ENCODE measurements around the gene DOCK11.

DOCK11 gene

DNA sequence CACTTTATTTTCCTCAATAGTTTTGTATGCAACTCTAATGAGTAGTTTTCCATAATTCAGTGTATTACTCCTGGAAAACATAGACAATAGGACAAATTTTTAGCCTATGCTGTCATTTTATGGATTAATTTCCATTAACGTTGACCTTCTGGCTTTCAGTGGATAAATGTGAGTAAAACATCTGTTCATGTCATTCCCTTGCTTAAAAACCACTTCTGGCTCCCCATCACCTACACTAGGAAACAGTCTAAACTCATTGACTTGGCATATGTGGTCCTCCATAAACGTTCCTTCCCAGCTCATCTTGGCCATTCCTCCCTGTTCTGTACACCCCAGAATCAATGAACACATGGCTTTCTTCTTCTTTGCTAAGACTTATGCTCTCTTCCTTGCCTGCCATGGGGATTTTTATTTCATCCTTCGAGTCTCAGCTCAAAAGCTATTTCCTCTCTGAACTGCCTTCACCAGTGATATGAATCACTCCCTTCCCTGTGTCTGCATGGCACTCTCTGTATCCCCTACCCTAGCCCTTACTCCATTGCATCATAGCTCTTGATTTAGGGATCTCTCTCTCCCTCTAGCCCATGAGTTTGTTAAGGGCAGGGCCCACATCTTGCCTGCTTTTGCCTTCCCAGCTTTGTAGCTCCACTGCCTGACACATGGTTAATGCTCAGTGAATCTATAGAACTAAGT is 34.8 kb downstream of the DOCK11 start:
- no peak for DNase-seq (ENCODE audit: low read depth)

GRCh38 chrX:118534716-118535493 is 39.3 kb downstream of the DOCK11 start:
- no peak for DNase-seq (ENCODE audit: low read depth)

DNA sequence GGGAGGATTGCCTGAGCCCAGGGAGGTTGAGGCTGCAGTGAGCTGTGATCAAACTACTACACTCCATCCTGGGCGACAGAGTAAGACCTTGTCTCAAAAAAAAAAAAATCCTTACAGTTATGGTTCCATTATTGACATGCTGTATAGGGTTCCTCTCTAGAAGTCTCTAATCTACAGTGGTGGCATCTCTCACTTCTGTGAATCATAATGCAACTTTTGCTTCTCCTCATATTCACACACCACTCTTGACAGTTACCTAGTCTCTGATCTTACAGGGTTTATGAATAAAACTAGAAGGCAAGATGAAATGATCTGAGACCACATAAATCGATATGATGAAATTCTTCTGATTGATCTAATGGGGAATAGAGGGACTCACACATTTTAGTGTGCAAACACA is 40.6 kb downstream of the DOCK11 start:
- DNase-seq (ENCODE audit: low read depth): no peak

DNA sequence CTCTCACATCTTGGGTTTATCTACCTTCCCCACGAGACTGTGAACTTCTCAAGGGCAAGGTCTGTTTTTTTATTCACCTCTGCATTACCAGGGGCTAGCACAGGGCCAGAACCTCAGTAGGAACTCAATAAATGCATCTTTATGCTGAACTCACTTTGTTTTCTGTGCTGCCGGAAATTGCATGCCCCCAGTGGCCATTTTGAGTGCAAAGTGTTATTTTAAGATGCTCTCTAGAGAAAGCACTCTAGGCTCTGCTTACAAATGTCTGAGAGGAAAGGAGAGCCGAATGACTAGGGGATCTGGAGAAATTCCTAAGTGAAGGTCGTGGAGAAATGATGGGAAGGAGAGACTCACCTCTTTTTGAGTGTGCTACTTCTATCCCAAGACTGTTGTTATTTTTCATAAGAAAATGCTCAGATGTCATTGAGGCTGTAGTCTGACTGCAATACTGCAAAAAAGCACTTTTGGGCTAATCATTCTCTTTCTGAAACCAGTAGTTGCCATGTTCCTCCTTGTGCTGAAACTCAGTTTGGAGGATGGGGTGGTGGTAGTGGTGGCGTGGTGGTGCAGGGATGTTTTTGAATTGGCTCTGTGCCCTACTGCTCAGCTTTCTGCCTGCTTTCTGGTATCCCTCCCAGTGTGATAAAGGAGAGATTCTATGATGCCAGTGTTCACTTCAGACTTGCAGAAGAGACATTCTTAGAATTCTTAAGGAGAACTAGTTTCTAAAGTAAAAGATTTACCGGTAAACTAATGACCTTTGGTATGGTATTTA is 41.3 kb downstream of the DOCK11 start:
- DNase-seq (ENCODE audit: low read depth): peak; percentile 25

GRCh38 chrX:118538386-118538785 is 42.8 kb downstream of the DOCK11 start:
- no peak for DNase-seq (ENCODE audit: low read depth)

- DNase-seq (ENCODE audit: low read depth): no peak
These were observed 44.7 kb downstream of the DOCK11 start for GRCh38 chrX:118540342-118540741.

DNA sequence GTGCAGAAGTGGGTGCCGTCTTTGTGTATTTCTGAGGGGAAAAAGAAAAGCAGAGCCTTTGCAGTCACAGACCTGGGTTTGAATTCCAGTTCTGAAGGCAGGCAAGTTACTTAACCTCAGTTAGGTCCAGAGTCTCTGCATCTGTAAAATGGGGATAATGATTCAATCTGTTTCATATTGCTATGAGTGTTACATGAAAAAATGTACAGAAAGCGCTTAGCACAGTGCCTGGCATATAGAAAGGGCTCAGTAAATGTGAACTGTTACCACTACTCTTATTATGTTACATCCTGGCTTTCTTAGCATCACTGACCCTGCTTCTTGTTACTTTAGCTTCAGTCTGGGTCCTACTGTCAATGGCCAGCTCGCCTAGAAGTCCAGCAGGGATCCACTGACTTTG is 45.9 kb downstream of the DOCK11 start:
- no peak for DNase-seq (ENCODE audit: low read depth)

DNA sequence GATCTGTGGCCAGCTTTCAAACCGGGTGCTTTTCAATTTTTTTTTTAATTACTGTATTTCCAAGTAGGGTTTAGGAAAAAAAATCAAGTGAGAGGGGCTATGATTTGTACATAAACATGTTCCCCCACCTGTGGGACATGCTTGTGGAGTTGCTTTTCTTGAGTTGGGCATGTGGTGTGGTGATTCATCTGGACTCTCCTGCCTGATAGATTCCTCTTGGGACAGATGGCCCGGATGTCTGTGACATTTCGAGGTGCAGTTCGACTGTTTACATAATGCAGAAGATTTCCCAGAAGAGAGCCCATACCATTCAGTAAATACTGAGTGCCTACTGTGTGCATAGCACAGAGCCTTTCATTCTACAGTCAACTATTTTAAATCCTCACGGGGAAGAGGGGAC is 49.9 kb downstream of the DOCK11 start:
- DNase-seq (ENCODE audit: low read depth): no peak

DNA sequence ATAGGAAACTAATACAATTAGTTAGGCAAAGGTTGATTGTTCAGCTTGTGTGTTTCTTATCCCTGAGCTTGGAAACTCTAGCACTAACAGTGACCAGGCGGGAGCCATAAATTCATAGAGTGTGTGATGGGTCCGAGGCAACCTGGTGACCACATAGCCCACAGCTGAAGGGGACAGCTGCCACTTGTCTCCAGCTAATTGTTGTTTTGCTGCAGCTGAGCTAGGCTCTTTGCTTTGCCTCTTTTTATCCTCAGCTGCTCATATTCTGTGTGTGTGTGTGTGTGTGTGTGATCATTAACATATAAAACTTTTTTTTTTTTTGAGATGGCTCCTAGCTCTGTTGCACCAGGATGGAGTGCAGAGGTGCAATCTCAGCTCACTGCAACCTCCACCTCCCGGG is 53.2 kb downstream of the DOCK11 start:
- no peak for DNase-seq (ENCODE audit: low read depth)

DNA sequence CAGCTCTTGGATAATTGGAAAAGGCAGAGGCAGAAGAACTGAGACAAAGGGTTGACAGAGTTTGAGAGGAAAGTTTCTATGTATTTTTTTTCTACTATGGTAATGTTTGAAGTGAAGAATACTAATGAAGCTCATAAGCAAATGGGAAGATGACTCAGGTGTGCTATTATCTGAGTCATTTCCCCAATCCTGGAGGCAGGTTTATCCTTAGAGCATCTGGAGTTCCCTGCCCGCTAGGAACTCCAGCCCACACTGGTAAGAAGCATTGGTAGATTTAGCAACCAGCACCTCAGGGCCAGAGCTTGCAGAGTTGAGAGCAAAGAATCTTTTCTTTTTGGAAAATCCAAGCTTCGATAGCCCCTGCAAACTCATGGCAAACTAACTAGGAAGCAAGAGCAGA is 55.2 kb downstream of the DOCK11 start:
- no peak for DNase-seq (ENCODE audit: low read depth)

DNA sequence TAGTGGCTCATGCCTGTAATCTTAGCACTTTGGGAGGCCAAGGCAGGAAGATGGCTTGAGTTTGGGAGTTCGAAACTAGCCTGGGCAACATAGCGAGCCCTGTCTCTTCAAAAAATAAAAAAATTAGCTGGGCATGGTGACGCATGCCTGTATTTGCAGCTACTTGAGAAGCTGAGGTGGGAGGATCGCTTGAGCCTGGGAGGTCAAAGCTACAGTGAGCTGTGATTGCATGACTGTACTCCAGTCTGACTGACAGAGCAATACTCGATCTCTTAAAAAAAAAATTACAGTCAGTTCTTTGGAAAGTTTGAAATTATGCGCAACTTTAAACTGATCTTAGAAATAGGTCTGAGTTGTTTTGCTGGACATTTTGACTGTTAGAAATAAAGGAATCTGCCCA is 55.8 kb downstream of the DOCK11 start:
- no peak for DNase-seq (ENCODE audit: low read depth)

DNA sequence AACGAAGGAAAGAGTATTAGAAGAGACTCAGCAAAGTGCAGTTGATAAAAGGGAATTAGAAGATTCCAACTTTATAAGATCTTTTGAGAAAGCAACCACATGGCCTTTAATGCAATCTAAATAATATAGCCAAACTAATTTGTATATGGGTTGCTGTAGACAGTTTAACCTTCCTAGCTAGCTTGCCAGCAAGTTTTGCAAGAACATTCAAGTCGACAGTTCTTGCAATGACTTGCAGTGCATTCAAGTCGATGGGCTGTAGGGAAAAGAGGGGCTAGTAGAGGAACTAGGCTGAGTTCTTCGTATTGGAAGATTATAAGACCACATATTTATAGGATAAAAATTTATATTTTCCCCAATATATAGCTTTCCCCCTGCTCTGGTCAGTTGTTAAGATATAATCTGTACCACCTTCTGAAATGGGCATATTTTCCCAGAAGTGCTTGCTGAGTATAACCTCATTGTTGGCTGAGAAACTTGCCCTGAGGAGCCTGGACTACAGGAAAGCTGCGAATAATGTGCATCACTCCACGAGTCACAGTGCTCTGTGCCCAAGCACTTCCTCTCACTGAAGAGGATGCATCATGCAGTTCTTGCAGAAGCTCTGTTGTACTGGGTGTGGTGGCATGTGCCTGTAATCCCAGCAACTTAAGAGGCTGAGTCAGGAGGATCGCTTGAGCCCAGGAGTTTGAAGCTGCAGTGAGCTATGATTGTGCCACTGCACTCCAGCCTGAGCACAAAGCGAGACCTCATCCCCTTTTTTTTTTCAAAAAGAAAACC is 56.7 kb downstream of the DOCK11 start:
- DNase-seq (ENCODE audit: low read depth): no peak

GRCh38 chrX:118553042-118553710 is 57.6 kb downstream of the DOCK11 start:
- no peak for DNase-seq (ENCODE audit: low read depth)

GRCh38 chrX:118554511-118554910 is 58.9 kb downstream of the DOCK11 start:
- DNase-seq (ENCODE audit: low read depth): no peak

DNA sequence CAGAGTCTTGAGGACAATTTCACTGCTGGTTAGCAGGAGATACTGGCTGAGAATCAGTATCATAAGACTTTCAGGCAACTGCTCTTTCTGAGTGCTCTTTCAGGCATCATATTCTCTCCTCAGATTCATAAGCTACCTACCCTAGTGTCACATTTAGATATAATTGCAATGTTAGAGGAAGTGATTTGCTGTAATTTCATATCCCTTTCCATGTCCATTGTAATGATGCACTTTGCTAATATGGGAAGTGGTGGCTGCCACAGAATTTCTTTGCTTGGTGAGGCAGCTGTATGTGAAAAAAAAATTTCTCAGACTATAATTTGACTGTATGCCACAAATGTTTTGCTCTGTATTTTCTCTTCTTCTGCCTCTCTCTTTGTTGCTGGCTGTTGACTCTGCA is 63.3 kb downstream of the DOCK11 start:
- DNase-seq (ENCODE audit: low read depth): no peak

DNA sequence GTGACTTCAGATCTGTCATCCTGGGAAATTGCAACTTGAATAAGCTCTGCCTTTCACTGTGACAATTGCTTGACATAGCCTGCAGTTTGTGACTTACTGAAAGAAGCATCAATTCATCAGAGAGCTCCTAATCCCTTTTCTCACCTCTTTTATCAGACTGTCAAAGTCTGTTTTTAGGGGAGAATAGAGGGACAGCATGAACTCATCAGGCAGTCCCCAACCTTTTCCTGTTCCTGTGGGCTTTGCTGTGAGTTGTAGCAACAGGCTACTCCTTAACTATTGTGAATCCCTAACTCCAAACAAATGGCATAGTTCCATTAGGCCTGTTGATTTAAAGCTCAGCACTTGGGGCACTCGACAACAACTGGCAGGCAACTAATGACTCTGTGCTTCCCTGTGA is 64.9 kb downstream of the DOCK11 start:
- no peak for DNase-seq (ENCODE audit: low read depth)

- no peak for DNase-seq (ENCODE audit: low read depth)
These were observed 67.1 kb downstream of the DOCK11 start for GRCh38 chrX:118562582-118563164.

DNA sequence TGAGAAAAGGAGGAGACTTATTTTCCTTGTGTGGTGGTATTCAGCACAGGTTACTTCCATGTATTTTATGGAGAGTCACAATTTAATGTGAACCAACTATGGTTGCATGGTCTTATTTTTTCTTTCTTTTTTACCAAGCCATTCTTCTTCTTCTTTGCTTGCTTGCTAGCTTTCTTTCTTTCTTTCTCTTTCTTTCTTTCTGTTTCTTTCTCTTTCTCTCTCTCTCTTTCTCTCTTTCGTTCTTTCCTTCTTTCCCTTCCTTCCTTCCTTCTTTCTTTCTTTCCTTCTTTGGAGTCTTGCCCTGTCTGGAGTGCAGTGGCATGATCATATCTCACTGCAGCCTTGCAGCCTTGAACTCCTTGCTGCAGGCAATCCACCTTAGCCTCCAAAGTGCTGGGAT is 68.9 kb downstream of the DOCK11 start:
- DNase-seq (ENCODE audit: low read depth): no peak

- DNase-seq (ENCODE audit: low read depth): no peak
These were observed 70.2 kb downstream of the DOCK11 start for GRCh38 chrX:118565853-118566252.

GRCh38 chrX:118566359-118566758 is 70.7 kb downstream of the DOCK11 start:
- no peak for DNase-seq (ENCODE audit: low read depth)

DNA sequence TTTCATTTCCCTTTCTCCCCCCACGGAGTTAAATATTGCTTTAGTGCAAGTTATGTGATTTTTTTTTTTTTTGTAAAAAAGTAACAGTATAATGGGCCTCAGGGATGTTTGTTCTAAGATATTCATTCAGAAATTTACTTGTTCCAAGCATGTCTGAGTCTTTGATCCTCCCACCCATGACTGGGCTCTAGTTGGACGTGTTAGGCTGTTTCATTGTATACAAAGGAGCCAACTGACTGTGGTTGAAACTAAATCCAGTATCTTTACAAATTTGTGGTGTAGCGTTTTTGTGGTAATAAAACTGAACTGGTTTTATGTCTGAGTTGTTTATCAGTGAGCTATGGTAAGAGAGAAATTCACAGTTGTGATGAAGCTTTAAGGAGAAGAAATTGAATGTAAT is 74.1 kb downstream of the DOCK11 start:
- no peak for DNase-seq (ENCODE audit: low read depth)
